Neural cell (in vitro differentiated cells): ENCODE measurements around the gene TGFBR3. TPM values are rescaled to one million over a fixed set of nuclear protein-coding genes. Genes with fewer than 3 reads are reported as not detected.

Experiments
- H2AFZ ChIP-seq: fragments of 200-600, 300-800 bp; sonication (generic), shearing (Covaris generic); 2 replicates; pipeline ENCODE4 v1.6.0; 2014; ENCODE audit warnings: low read depth, mild to moderate bottlenecking, antibody characterized with exemption, low read length, moderate library complexity
- H3F3A ChIP-seq: fragments of 200-600 bp; shearing (Covaris generic); 2 replicates; pipeline ENCODE4 v1.6.1; 2016; ENCODE audit warnings: mild to moderate bottlenecking, moderate library complexity, mixed read lengths, antibody characterized with exemption, low read length; ENCODE audit not compliant: insufficient read depth, poor library complexity, severe bottlenecking
- H3K27ac ChIP-seq: fragments of 200-600, 300-800 bp; sonication (generic), shearing (Covaris generic); 2 replicates; pipeline ENCODE4 v1.5.1; 2014; ENCODE audit warnings: mild to moderate bottlenecking, low read length, moderate library complexity
- H3K27me3 ChIP-seq: fragments of 300-800, 200-600 bp; sonication (generic), shearing (Covaris generic); 2 replicates; pipeline ENCODE4 v1.6.0; 2014; ENCODE audit warnings: mild to moderate bottlenecking, low read depth, low read length, moderate library complexity; ENCODE audit not compliant: insufficient read depth
- H3K36me3 ChIP-seq: fragments of 300-800, 200-600 bp; sonication (generic), shearing (Covaris generic); 2 replicates; pipeline ENCODE4 v1.5.1; 2014; ENCODE audit warnings: mild to moderate bottlenecking, antibody characterized with exemption, low read length, moderate library complexity; ENCODE audit not compliant: insufficient read depth
- H3K4me2 ChIP-seq: fragments of 300-800, 200-600 bp; sonication (generic), shearing (Covaris generic); 2 replicates; pipeline ENCODE4 v1.6.0; 2014; ENCODE audit warnings: mild to moderate bottlenecking, low read length
- H3K4me3 ChIP-seq: fragments of 300-800, 200-600 bp; sonication (generic), shearing (Covaris generic); 2 replicates; pipeline ENCODE4 v1.5.1; 2014; ENCODE audit warnings: mild to moderate bottlenecking, low read length, moderate library complexity
- H3K79me2 ChIP-seq: fragments of 200-600 bp; shearing (Covaris generic); replicated peaks from 2 replicates; pipeline ENCODE4 v1.6.0; 2014; ENCODE audit warnings: mild to moderate bottlenecking, low read length, moderate library complexity; ENCODE audit not compliant: insufficient read depth
- H3K9ac ChIP-seq: fragments of 300-800, 200-600 bp; sonication (generic), shearing (Covaris generic); 2 replicates; pipeline ENCODE4 v1.6.1; 2016; ENCODE audit warnings: mild to moderate bottlenecking, low read length, mixed read lengths
- H3K9me2 ChIP-seq: fragments of 200-600 bp; shearing (Covaris generic); 2 replicates; pipeline ENCODE4 v1.6.1; 2016; ENCODE audit warnings: mild to moderate bottlenecking, low read length, mixed read lengths; ENCODE audit not compliant: insufficient read depth
- H3K9me3 ChIP-seq: fragments of 200-600, 300-800 bp; sonication (generic), shearing (Covaris generic); 2 replicates; pipeline ENCODE4 v1.6.1; 2016; ENCODE audit warnings: mild to moderate bottlenecking, mixed run types, low read length, moderate library complexity, mixed read lengths
- H4K20me1 ChIP-seq: fragments of 200-600 bp; shearing (Covaris generic); 2 replicates; pipeline ENCODE4 v1.6.1; 2016; ENCODE audit warnings: mild to moderate bottlenecking, mixed run types; ENCODE audit not compliant: insufficient read depth
- CTCF ChIP-seq: fragments of 450-650 bp; IDR thresholded peaks from 2 replicates; pipeline ENCODE4 v1.5.1; 2014; ENCODE audit warnings: antibody characterized with exemption, mild to moderate bottlenecking, moderate library complexity; ENCODE audit not compliant: poor library complexity, severe bottlenecking
- EP300 ChIP-seq: fragments of 450-650 bp; conservative IDR thresholded peaks from 2 replicates; pipeline ENCODE4 v1.6.1; 2014; ENCODE audit warnings: antibody characterized with exemption, mild to moderate bottlenecking, moderate library complexity; ENCODE audit not compliant: poor library complexity, severe bottlenecking
- EZH2 ChIP-seq: fragments of 200-600, 300-800 bp; shearing (Covaris generic), sonication (generic); IDR thresholded peaks from 2 replicates; pipeline ENCODE4 v1.6.1; 2014; ENCODE audit warnings: antibody characterized with exemption, low read length, borderline replicate concordance, mild to moderate bottlenecking; ENCODE audit not compliant: insufficient read depth, poor library complexity, severe bottlenecking
- MXI1 ChIP-seq: fragments of 450-650 bp; conservative IDR thresholded peaks from 2 replicates; pipeline ENCODE4 v1.6.1; 2014; ENCODE audit warnings: antibody characterized with exemption, mild to moderate bottlenecking; ENCODE audit not compliant: poor library complexity, severe bottlenecking
- RAD21 ChIP-seq: fragments of 450-650 bp; conservative IDR thresholded peaks from 2 replicates; pipeline ENCODE4 v1.6.1; 2014; ENCODE audit warnings: antibody characterized with exemption, mild to moderate bottlenecking, moderate library complexity
- REST ChIP-seq: IDR thresholded peaks from 2 replicates; pipeline ENCODE4 v1.6.1; 2012; ENCODE audit warnings: borderline replicate concordance
- SMC3 ChIP-seq: fragments of 450-650 bp; conservative IDR thresholded peaks from 2 replicates; pipeline ENCODE4 v1.6.1; 2014; ENCODE audit warnings: antibody characterized with exemption, mild to moderate bottlenecking, moderate library complexity; ENCODE audit not compliant: poor library complexity
- TAF1 ChIP-seq: IDR thresholded peaks from 2 replicates; pipeline ENCODE4 v1.6.1; 2012; ENCODE audit warnings: low read depth
- polyA plus RNA-seq: library from polyadenylated mRNA; depleted of rRNA; stranded (reverse); fragments of >200 nt; gene quantifications from 2 replicates; pipeline ENCODE4 v1.2.3, GENCODE V29; 2014

Gene TGFBR3
- polyA plus RNA-seq, 1 donor from 2014 or later: 0.25 TPM

GRCh38 chr1:91764471-91765115 lies 121.4 kb downstream of the TGFBR3 start:
- Histone ChIP-seq H3K4me2 (no peak overlapping the region), H2AFZ (no peak overlapping the region), H3K36me3 (no peaks in the 10 kb centered on the region), H3F3A (no peaks in the 10 kb centered on the region), H3K79me2 (no peaks in the 10 kb centered on the region), H3K27ac (no peak overlapping the region), H3K9me3 (no peaks in the 10 kb centered on the region), H3K9me2 (no peaks in the 10 kb centered on the region), H3K27me3 (no peaks in the 10 kb centered on the region), H4K20me1 (no peaks in the 10 kb centered on the region), H3K9ac (no peak overlapping the region), H3K4me3 (no peak overlapping the region)
- TF ChIP-seq MXI1 (no peak), CTCF (no peak), EP300 (no peak)

GRCh38 chr1:91763252-91763651 lies 122.7 kb downstream of the TGFBR3 start:
- Histone ChIP-seq H3K9ac (no peak overlapping the region), H3K27ac (no peak overlapping the region), H3K27me3 (no peaks in the 10 kb centered on the region), H4K20me1 (no peaks in the 10 kb centered on the region), H3F3A (no peaks in the 10 kb centered on the region), H3K4me3 (no peak overlapping the region), H3K9me2 (no peaks in the 10 kb centered on the region), H3K4me2 (no peak overlapping the region), H3K9me3 (no peaks in the 10 kb centered on the region), H3K79me2 (no peaks in the 10 kb centered on the region), H2AFZ (no peak overlapping the region), H3K36me3 (no peaks in the 10 kb centered on the region)
- TF ChIP-seq CTCF (no peak), TAF1 (no peak), EP300 (no peak), REST (no peak), EZH2 (no peak), SMC3 (no peak), RAD21 (no peak), MXI1 (no peak)
